ENCODE results near the gene SNX13. TPM values are rescaled to one million over a fixed set of nuclear protein-coding genes. Genes with fewer than 3 reads are reported as not detected.
A peak's percentile ranks its signal among the peaks of the same experiment; 100 is the strongest.

SNX13 gene
- polyA plus RNA-seq, 3 donors from 2014 or later: 7.7 to 13.3 (median 10.6) TPM

DNA sequence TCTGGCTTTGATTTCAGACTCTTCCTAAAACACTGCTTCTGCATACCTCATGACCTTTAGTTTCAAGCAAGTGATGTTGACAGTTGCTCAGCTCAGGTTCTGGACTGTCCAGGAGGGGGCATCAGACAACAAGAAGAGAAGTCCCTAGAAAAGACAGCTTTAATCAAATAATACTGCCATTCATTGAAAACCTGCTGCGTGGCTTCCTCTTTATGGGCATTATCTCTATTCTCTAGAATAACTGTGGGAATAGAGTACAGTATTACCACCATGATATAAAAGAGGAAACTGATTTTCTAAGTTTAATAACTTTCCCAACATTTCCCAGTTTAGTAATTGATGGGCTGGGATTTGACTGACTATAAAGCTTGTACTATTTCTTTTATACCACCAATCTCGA is 170.4 kb downstream of the SNX13 start:
- peaks cover 12 to 19% of the 10 kb centered on the region in 2 donors for H3K4me1 Mint-ChIP-seq
- H3K9me3 Mint-ChIP-seq: no peaks in the 10 kb centered on the region
- H3K4me3 Mint-ChIP-seq: no peak overlapping the region
- H3K27ac Mint-ChIP-seq: no peak overlapping the region
- peaks cover 0 to 5% (median 0%) of the 10 kb centered on the region in 3 donors for H3K27me3 Mint-ChIP-seq (ENCODE audit: low read depth in 3 of 3)
- peak; percentile 22 to 38 (median 22) for DNase-seq
- H3K36me3 Mint-ChIP-seq: no peaks in the 10 kb centered on the region

GRCh38 chr7:17758008-17758407 is 182.3 kb downstream of the SNX13 start:
- no peaks in the 10 kb centered on the region for H3K4me1 Mint-ChIP-seq
- no peak overlapping the region for H3K27ac Mint-ChIP-seq
- peaks cover 4 to 9% (median 8%) of the 10 kb centered on the region in 3 donors for H3K36me3 Mint-ChIP-seq
- H3K9me3 Mint-ChIP-seq: peaks cover 0 to 1% (median 0%) of the 10 kb centered on the region in 6 donors
- H3K27me3 Mint-ChIP-seq (ENCODE audit: low read depth in 3 of 3): no peaks in the 10 kb centered on the region
- no peak for DNase-seq
- H3K4me3 Mint-ChIP-seq: no peak overlapping the region

GRCh38 chr7:17746020-17746530 is 194.2 kb downstream of the SNX13 start:
- H3K27me3 Mint-ChIP-seq (ENCODE audit: low read depth in 3 of 3): peaks cover 0 to 2% (median 0%) of the 10 kb centered on the region in 3 donors
- no peak overlapping the region for H3K4me3 Mint-ChIP-seq
- H3K27ac Mint-ChIP-seq: no peak overlapping the region
- DNase-seq: no peak
- no peaks in the 10 kb centered on the region for H3K9me3 Mint-ChIP-seq
- no peaks in the 10 kb centered on the region for H3K4me1 Mint-ChIP-seq
- H3K36me3 Mint-ChIP-seq: no peaks in the 10 kb centered on the region

DNA sequence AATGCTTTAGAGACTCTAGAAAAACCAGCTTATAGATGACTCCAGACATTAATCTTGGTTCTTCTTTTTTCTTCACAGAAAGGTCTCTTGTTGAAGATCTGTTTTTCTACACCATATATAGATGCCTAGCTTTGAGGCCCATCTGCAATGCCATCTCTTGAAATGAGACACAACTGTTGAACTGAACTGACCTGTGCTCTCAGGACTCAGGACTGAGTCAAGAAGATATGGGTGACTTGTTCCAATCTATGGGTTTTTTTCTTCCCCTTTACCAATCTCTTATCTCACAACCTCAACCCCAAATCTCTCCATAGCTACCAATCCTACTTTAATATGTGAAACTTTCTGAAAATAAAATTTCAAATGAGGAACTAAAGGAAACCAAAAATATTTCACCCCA is 194.7 kb downstream of the SNX13 start:
- Mint-ChIP-seq H3K27me3 (ENCODE audit: low read depth in 3 of 3) (peaks cover 0 to 2% (median 0%) of the 10 kb centered on the region in 3 donors), H3K27ac (no peak overlapping the region), H3K36me3 (no peaks in the 10 kb centered on the region), H3K4me3 (no peak overlapping the region), H3K4me1 (no peaks in the 10 kb centered on the region), H3K9me3 (no peaks in the 10 kb centered on the region)
- no peak for DNase-seq

DNA sequence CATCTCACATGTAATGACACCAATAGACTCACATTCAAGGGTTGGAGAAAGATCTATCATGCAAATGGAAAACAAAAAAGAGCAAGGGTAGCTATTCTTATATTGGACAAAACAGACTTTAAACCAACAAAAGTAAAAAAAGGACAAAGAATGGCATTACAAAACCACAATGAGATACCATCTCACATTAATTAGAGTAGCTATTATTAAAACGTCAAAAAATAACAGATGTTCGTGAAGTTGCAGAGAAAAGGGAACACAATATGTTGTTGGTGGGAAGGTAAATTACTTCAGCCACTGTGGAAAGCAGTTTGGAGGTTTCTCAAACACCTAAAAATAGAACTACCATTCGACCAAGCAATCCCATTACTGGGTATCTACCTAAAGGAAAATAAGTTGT is 197.0 kb downstream of the SNX13 start:
- no peaks in the 10 kb centered on the region for H3K4me1 Mint-ChIP-seq
- DNase-seq: no peak
- H3K36me3 Mint-ChIP-seq: no peaks in the 10 kb centered on the region
- H3K9me3 Mint-ChIP-seq: peaks cover 0 to 3% (median 0%) of the 10 kb centered on the region in 6 donors
- no peak overlapping the region for H3K27ac Mint-ChIP-seq
- H3K4me3 Mint-ChIP-seq: no peak overlapping the region
- peaks cover 0 to 3% (median 2%) of the 10 kb centered on the region in 3 donors for H3K27me3 Mint-ChIP-seq (ENCODE audit: low read depth in 3 of 3)

DNA sequence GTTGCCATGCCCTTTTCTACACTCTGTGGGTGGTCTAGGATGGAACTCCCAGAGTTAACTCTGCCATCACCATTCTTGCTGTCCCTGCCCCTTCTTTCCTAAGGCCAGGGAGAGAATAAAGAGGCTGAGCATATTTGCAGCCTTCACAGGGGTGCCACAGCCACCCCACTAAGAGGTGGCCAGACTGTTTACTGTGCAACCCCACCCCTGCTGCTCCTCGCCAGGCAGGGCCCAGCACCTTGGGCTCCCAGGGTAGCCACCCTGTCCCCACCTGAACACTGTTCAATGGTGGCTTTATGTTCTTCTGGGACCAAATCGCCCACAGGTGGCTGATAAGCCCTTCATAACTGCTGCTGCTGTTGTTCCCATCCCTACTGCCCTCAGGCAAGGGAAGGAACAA is 198.9 kb downstream of the SNX13 start:
- Mint-ChIP-seq H3K9me3 (peaks cover 0 to 6% (median 3%) of the 10 kb centered on the region in 6 donors), H3K36me3 (no peaks in the 10 kb centered on the region), H3K27ac (no peak overlapping the region), H3K4me1 (no peaks in the 10 kb centered on the region), H3K27me3 (ENCODE audit: low read depth in 3 of 3) (peaks cover 0 to 4% (median 3%) of the 10 kb centered on the region in 3 donors), H3K4me3 (no peak overlapping the region)
- no peak for DNase-seq

Other genes starting within 250 kb of the SNX13 start
- not detected for gene PRPS1L1, start 87.4 kb upstream of the SNX13 start, polyA plus RNA-seq